AG09319 (cell line): ENCODE measurements around the gene SEC14L6.
"Not testable (repeated sequence)": the region's sequence is repeated elsewhere in the genome, so short reads cannot be mapped to it uniquely, and the experiment has no call there.

Experiments
- DNase-seq: peaks from one replicate; pipeline ENCODE4 v3.0.0-alpha.2; 2010; ENCODE audit warnings: low read depth; ENCODE audit errors: extremely low read depth
- CTCF ChIP-seq: IDR thresholded peaks from 2 replicates; pipeline ENCODE4 v1.5.1; 2011; ENCODE audit warnings: low read depth, mild to moderate bottlenecking, inconsistent platforms, low read length, moderate library complexity

The SEC14L6 gene

DNA sequence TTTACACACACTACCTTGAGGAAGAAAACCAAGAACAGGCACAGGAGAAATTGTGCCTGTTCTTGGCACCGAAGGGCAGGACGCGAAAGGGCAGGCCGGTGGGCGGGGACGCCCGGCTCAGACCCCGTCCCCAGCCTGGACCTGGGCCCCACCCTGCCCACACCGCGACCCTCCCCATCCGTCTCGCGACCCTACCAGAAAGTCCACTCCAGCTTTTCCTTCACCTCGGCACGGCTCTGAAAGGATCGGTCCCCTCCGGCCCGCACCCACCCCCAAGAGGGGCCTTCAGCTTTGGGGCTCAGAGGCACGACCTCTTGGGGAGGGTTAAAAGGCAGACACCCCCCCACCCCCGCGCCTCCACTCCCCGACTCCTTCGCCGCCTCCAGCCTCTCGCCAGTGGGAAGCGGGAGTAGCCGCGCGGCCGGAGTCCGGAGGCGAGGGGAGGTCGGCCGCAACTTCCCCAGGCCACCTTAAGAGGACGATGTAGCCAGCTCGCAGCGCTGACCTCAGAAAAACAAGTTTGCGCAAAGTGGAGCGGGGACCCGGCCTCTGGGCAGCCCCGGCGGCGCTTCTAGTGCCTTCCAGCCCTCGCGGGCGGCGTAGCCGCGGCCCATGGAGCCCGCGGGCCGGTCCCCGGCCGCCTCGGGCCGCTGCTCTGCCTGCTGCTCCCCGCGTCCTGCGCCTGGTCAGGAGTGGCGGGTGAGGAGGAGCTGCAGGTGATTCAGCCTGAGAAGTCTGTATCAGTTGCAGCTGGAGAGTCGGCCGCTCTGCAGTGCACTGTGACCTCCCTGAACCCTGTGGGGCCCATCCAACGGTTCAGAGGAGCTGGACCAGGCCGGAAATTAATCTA lies 4.4 kb downstream of the SEC14L6 start:
- no peak for TF ChIP-seq CTCF
- no peak for DNase-seq

DNA sequence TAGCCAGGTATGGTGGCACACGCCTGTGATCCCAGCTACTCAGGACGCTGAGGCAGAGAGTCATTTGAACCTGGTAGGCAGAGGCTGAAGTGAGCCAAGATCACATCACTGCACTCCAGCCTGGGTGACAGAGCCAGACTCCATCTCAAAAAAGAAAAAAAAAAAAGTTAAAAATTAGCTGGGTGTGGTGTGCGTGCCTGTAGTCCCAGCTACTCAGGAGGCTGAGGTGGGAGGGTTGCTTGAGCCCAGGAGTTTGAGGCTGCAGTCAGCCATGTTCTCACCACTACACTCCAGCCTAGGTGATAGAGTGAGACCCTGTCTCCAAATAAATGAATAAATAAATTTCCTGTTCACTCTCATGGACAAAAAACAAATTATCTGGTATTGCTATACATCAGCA lies 5.0 kb downstream of the SEC14L6 start:
- DNase-seq: not testable (repeated sequence)

- DNase-seq: no peak
- TF ChIP-seq CTCF: no peak
Observed at GRCh38 chr22:30539368-30539767, 7.2 kb downstream of the SEC14L6 start.

GRCh38 chr22:30538280-30538679 lies 8.3 kb downstream of the SEC14L6 start:
- no peak for DNase-seq
- TF ChIP-seq CTCF: no peak

GRCh38 chr22:30537083-30537731 lies 9.3 kb downstream of the SEC14L6 start:
- no peak for TF ChIP-seq CTCF
- no peak for DNase-seq

- DNase-seq: no peak
Observed at GRCh38 chr22:30535182-30535581, 11.4 kb downstream of the SEC14L6 start.

More at GRCh38 chr22:30535182-30535581, 11.4 kb downstream of the SEC14L6 start:
- no peak for TF ChIP-seq CTCF
